WI38 (cell line): ENCODE measurements around the gene PRKAR1B.

Experiments used
- H3K4me3 ChIP-seq: 2 replicates; pipeline ENCODE4 v1.5.1; 2011; ENCODE audit warnings: low read depth, mild to moderate bottlenecking, control low read depth, low read length
- TF ChIP-seq, protein P1 (sequence below): IDR thresholded peaks from 2 replicates; pipeline ENCODE4 v1.5.1; 2012; ENCODE audit warnings: low read depth, mild to moderate bottlenecking, control low read depth, low read length

Gene PRKAR1B

DNA sequence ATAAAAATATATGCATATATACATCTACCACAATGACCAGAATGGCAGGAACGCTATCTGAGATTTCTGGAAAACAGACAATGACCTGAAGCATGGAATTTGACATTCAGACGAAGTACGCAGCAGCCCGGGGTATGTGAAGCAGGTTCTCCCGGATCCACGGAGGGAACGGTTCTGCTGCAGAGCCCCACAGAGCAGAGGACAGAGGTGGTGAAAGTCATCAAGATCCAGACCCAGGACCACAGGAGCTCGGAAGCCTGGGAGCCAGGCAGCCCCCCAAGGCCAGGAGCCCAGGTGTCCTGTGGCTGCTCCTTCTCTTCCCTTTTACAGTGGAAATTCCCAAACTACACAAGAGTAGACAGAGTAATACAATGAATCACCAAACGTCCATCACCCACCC is 42.7 kb downstream of the PRKAR1B start:
- no peak overlapping the region for H3K4me3 ChIP-seq
- TF ChIP-seq, protein P1, sequence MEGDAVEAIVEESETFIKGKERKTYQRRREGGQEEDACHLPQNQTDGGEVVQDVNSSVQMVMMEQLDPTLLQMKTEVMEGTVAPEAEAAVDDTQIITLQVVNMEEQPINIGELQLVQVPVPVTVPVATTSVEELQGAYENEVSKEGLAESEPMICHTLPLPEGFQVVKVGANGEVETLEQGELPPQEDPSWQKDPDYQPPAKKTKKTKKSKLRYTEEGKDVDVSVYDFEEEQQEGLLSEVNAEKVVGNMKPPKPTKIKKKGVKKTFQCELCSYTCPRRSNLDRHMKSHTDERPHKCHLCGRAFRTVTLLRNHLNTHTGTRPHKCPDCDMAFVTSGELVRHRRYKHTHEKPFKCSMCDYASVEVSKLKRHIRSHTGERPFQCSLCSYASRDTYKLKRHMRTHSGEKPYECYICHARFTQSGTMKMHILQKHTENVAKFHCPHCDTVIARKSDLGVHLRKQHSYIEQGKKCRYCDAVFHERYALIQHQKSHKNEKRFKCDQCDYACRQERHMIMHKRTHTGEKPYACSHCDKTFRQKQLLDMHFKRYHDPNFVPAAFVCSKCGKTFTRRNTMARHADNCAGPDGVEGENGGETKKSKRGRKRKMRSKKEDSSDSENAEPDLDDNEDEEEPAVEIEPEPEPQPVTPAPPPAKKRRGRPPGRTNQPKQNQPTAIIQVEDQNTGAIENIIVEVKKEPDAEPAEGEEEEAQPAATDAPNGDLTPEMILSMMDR: no peak

DNA sequence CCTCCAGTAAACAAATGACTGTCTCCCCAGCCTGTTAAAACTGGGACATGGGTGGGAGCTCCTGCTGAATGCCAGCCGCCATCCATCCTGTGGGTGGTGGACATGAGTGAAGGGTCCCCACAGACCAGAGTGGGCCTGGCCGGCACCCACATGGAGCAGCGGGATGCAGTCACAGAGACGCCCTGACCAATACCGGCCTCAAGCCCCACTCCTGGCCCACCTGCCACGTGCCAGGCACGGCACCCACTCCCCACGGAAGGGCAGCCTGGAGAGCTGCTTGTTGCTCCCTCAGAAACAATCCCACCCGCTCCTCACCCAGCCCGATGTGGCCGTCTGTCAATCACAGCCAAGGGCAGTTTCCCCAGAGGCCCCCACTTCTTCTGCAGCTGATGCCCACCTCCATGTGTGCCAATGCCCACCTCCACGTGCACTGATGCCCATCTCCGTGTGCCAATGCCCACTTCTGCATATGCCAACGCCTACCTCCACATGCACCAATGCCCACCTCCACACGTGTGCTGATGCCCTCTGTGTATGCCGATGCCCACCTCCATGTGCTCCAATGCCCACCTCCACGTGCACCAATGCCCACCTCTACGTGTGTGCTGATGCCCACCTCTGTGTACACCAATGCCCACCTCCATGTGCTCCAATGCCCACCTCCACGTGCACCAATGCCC is 43.4 kb downstream of the PRKAR1B start:
- no peak overlapping the region for H3K4me3 ChIP-seq
- TF ChIP-seq, protein P1: no peak

DNA sequence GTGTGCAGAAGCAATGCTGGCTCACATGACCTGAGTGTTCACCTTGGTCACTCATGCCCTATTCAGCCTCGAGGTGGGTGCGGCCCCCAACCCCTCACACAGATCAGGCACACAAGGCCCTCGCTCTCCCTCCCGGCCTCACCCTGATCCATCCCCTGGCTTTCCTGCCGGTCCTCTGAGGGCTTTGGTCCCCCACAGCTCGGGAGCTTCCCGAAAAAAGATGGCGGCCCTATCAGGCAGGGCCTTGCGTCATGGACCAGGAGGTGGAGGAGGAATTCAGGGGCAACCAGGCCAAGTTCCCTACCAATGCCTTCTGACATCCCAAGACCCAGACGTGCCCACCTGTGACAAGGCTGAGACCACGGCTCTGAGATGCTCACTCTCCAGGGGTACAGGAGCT is 44.3 kb downstream of the PRKAR1B start:
- TF ChIP-seq, protein P1: no peak
- H3K4me3 ChIP-seq: no peak overlapping the region

DNA sequence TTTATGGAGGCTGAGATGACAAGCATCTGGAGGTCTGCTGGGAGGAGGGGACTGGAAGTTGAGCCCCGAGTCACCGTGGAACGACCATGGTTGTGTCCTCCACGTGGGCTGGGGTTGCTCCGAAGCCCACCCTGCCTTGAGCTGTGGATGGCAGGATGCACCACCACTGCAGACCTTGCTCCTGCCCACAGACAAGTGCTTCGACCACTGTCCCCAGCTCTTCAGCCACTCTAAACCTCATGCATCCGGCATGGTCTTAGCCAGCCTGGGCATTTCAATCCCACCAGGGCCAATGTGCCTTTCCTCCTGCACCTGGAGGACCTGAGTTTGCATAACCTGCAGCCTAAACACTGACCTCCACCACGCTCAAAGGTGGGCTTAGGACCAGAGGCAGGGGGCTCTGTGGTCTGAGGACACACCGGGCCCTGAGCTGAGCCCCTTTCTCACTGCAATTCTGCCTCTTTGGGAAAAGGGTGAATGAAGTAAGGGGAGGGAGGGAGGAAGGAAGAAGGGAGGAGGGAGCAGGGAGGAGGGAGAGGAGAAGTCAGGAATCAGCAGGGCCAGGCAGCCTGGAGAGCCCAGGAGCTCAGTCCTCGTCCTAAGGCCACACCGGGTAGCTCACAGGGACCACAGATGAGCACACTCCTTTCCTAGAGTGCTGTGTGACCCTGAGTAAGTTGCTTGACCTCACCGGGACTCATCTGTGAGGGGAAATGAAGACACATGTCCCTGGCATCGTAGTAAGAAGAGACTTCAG is 45.4 kb downstream of the PRKAR1B start:
- TF ChIP-seq, protein P1: no peak
- H3K4me3 ChIP-seq: no peak overlapping the region

DNA sequence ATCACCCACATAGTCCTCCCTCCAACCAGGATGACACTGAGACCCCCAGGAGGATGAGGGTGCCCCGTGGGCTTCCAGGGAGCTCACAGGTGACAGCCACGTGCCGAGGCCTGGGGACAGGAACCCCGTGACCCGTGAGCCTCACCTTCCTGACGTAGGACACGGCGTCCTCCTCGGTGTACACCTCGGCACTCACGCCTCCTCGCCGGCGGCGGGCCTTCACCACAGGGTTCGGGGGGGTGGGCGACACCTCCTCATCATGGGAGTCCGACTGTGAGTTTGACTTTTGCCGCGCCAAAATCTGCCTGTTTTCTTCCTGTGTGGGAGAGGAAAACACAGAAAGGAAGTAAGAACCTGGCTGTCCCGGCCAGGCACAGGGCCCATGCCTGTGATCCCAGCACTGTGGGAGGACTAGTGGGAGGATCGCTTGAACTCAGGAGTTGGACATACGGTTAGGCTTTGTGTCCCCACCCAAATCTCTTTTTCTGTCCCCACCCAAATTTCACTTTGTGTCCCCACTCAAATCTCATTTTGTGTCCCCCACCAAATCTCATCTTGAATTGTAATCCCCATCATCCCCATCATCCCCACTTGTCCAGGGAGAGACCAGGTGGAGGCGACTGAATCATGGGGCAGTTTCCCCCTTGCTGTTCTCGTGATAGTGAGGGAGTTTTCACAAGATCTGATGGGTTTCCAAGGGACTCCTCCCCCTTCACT is 46.5 kb downstream of the PRKAR1B start:
- H3K4me3 ChIP-seq: no peak overlapping the region
- TF ChIP-seq, protein P1: no peak

DNA sequence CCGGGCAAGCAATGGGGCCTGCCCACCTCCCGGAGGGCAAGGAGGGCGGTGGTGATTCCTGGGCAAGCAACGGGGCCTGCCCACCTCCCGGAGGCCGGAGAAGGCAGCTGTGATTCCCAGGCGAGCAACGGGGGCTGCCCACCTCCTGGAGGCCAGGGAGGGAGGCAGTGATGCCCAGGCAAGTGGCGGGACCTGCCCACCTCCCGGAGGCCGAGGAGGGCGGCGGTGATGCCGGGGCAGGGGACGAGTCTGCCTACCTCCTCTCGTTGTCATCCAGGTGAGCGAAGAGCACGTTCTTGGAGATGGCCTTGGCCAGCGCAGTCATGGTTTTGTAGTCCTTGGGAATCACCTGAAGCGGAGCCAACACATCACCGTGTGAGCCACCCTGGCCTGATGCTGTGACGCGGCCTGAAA is 50.1 kb downstream of the PRKAR1B start:
- TF ChIP-seq, protein P1: no peak
- H3K4me3 ChIP-seq: no peak overlapping the region
